GM19463 (cell line): Measurements from ENCODE around the gene SLIT3.

ENCODE experiments used
- ATAC-seq: cut with Tn5 transposase; IDR thresholded peaks from one replicate; pipeline ENCODE4 v1.9.1; 2021; ENCODE audit warnings: mild to moderate bottlenecking, moderate library complexity; ENCODE audit not compliant: unreplicated experiment

Gene SLIT3

GRCh38 chr5:169088028-169088725 is 212.8 kb downstream of the SLIT3 start:
- no peak for ATAC-seq

- ATAC-seq: no peak
Observed at GRCh38 chr5:169085636-169086035, 215.3 kb downstream of the SLIT3 start.

- no peak for ATAC-seq
Observed at GRCh38 chr5:169085212-169085611, 215.7 kb downstream of the SLIT3 start.

- no peak for ATAC-seq
Observed at GRCh38 chr5:169084775-169085174, 216.2 kb downstream of the SLIT3 start.

DNA sequence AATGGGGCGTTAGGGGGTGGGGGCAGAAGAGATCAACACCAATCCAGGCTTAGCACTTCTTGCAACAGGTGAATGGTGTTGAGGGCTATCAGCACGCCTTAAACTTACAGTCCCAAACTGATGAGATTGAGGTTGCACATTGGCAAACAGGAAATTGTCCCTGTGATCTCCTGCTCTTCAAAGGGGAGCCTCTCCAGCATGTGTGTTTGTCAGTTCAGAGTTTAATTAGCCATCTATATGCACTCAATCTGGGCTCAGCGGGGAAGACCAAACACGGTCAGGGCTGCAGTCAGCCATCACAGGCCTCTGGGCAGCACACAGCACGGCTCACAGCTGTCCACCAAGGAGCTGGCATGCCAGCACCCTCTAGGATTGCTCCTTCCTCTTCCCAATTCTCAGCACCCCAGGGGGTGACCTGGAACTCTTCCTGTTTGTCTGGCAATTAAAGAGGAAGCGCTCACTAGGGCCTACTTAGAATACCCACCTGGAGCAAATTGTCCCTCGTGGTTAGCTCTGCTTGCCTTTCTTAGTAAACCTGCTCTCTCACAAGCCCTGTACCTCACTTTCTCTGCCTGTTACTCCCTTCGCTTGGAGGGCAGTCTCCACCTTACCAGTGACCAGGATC is 217.4 kb downstream of the SLIT3 start:
- ATAC-seq: no peak

- ATAC-seq: no peak
Observed at GRCh38 chr5:169081000-169081724, 219.8 kb downstream of the SLIT3 start.

GRCh38 chr5:169080448-169080911 is 220.5 kb downstream of the SLIT3 start:
- no peak for ATAC-seq

GRCh38 chr5:169079697-169080096 is 221.2 kb downstream of the SLIT3 start:
- no peak for ATAC-seq

DNA sequence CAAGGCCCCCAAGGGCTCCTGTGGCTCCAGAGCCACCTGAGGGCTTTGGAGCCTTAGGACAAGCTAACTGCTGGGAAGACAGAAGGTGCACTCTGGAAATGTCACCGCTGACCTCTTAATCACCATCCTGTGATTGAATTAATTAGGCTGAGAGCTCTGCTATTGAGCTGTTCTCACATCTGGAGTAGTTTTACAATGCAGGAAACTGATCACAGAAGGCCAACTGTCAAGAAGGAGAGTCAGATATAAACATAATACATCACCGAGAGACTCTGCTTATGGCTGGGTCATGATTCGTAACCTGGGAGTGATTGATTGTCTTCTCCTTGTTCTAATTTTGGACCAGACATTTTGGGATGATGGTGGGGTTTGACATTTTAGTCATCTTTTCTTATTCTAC is 226.1 kb downstream of the SLIT3 start:
- no peak for ATAC-seq

- ATAC-seq: no peak
Observed at GRCh38 chr5:169072233-169072632, 228.7 kb downstream of the SLIT3 start.

- ATAC-seq: no peak
Observed at GRCh38 chr5:169070413-169070812, 230.5 kb downstream of the SLIT3 start.

GRCh38 chr5:169067751-169068173 is 233.2 kb downstream of the SLIT3 start:
- no peak for ATAC-seq

- no peak for ATAC-seq
Observed at GRCh38 chr5:169065400-169065799, 235.5 kb downstream of the SLIT3 start.

DNA sequence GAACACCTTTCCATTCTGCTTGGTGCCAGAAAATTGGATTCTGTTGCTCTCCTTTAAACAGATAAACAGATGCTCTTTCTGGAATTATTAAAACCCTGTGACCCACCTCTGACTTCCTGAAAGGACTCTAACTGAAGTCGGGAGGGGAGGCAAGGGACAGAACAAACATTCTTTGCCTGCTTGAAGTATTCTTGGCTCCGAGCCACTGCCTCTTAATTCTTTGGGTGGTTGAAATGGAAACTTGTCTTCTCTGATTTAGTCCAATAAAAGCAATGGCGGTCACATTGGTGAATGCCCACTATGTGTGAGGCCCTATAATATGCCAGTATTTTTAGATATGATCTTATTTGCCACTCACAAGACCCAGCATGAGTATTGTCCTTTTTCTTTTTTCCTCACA is 236.8 kb downstream of the SLIT3 start:
- no peak for ATAC-seq

DNA sequence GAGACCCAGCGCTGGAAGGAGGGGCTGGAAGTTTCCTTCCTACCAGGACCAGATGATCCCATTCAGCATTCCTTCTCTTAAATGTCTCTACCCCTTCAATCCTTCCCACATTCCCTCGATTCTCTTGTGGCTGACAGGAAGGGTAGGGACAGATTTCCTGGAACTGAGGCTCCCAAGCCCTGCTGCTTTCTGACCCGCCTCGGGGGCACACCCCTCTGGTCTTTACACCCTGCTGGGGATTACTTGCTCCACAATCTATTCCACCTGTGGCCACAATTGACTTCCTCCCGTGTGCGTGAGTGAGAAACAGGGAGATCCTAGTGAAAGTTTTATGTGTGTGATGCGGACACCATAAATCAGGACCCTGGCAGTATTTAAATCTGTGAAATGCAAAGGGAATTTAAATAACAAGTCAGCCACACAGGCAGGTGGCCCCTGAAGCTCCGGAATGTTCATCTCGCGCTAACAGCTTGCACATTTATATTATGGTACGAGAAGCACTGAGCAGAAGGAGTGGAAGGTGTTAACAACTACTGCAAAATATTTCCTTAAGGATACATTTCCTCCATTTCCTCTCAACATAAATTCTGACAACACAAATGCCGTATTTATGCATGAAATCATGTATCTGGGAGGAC is 237.5 kb downstream of the SLIT3 start:
- ATAC-seq: no peak

DNA sequence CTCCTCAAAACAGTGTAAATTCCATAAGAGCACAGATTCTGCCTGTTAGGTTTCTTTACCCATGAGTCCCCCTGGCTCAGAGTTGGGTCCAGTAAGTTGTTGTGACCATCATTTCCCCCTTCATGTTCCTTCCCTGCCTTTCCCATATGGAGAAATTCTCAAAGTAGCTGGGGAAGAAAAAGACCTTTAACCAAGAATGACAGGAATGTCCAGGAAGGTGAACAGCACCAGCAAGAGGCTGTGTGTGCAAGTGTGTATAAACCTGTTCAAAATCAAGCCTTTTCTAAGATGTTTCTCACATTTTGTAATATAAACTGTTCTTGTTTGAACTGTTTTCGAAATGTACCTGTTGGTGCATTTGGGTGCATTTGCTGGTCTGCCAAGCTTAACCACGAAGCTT is 238.2 kb downstream of the SLIT3 start:
- no peak for ATAC-seq

DNA sequence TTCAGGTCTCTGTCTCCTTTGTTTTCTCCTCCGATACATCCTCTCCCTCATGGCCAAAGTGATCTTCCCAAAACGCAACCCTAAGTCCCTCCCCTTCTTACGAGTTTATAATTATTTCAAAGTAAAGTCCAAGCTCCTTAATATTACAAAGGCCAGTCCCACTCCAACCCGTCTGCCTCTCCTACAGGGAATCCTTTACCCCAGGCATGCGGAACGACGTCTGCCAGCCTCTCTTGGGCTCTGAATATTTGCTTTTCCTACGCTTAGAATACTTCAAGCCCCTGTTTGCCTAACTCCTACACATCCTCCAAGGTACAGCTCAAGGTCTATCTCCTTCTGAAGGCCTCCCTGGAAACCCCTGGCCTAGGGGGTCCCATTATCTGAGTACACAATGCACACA is 246.4 kb downstream of the SLIT3 start:
- ATAC-seq: no peak

GRCh38 chr5:169052207-169052606 is 248.7 kb downstream of the SLIT3 start:
- no peak for ATAC-seq

- ATAC-seq: no peak
Observed at GRCh38 chr5:169051351-169051750, 249.6 kb downstream of the SLIT3 start.

DNA sequence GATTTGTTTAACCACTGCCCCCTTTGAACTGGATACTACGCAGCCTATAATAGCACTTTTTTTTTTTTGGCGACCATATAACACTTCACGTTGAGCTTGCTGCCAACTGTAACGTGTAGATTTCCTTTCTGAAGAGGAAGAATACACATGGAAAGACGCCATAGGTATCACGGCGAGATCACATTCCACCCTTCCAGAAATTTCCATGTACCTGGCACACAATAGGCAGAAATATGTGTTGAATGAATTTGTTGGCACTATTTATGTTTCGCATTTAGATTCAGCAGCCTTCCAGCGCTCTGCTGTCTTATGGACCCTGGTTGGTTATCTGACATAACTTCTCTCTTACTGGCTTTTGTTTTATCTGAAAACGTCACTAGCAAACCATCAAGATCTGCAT is 250.3 kb downstream of the SLIT3 start:
- no peak for ATAC-seq

GRCh38 chr5:169050146-169050571 is 250.8 kb downstream of the SLIT3 start:
- ATAC-seq: no peak
